ENCODE data around the gene PCBP3. TPM values are rescaled to one million over a fixed set of nuclear protein-coding genes. Genes with fewer than 3 reads are reported as not detected.
A peak's percentile ranks its signal among the peaks of the same experiment; 100 is the strongest.

PCBP3 gene
- total and polyA plus RNA-seq, 8 donors = 0.83 to 4.3 (median 1.7) TPM

GRCh38 chr21:45598109-45598508, 45.4 kb upstream of the PCBP3 start:
- no peak for TF ChIP-seq CTCF (IDR thresholded peaks at IDR 0.05)
- WGBS, 2 donors = 46 to 66% methylated on average over 7 of the region's 7 CpGs
- Histone ChIP-seq H3K27ac (no peak overlapping the region), H3K4me3 (no peak overlapping the region), H3K9me3 (peaks cover 0 to 3% (median 0%) of the 10 kb centered on the region in 4 donors), H3K36me3 (no peaks in the 10 kb centered on the region), H3K27me3 (peaks cover 0 to 5% (median 0%) of the 10 kb centered on the region in 4 donors), H3K4me1 (no peaks in the 10 kb centered on the region)
- peak in 1 of 6 donors; percentile 35 for DNase-seq
- ATAC-seq = no peak
- FAIRE-seq = no peak
- intact Hi-C loops (cut with DNase I) = loop anchor here in 2 of 3 donors (5.0 kb wide), 1 partner anchor 41 kb away; no protein-coding TSS in a partner anchor

- no peak for TF ChIP-seq CTCF (IDR thresholded peaks at IDR 0.05)
- Histone ChIP-seq H3K4me3 (no peak overlapping the region), H3K27me3 (peaks cover 0 to 5% (median 0%) of the 10 kb centered on the region in 4 donors), H3K9me3 (peaks cover 0 to 7% (median 0%) of the 10 kb centered on the region in 4 donors), H3K27ac (no peak overlapping the region), H3K4me1 (no peaks in the 10 kb centered on the region), H3K36me3 (no peaks in the 10 kb centered on the region)
- FAIRE-seq = no peak
- ATAC-seq = no peak
- peak in 1 of 6 donors; percentile 26 for DNase-seq
- intact Hi-C loops (cut with DNase I) = loop anchor here in 2 of 3 donors (5.0 kb wide), 1 partner anchor 41 kb away; no protein-coding TSS in a partner anchor
- WGBS, 2 donors = 63 to 76% methylated on average over 10 of the region's 10 CpGs
Measured at GRCh38 chr21:45598666-45599065, 44.9 kb upstream of the PCBP3 start.

- whole genome bisulfite sequencing, 2 donors = 74 to 92% methylated on average over 12 to 14 of the region's 14 CpGs
- Histone ChIP-seq H3K27me3 (peaks cover 0 to 5% (median 0%) of the 10 kb centered on the region in 4 donors), H3K4me1 (no peaks in the 10 kb centered on the region), H3K4me3 (no peak overlapping the region), H3K27ac (no peak overlapping the region), H3K9me3 (peaks cover 0 to 10% (median 0%) of the 10 kb centered on the region in 4 donors), H3K36me3 (no peaks in the 10 kb centered on the region)
- intact Hi-C loops (cut with DNase I) = loop anchor here in 2 of 3 donors (5.0 kb wide), 1 partner anchor 42 kb away; no protein-coding TSS in a partner anchor
- no peak for TF ChIP-seq CTCF (IDR thresholded peaks at IDR 0.05)
- ATAC-seq (no peak), FAIRE-seq (no peak), DNase-seq (peak in 1 of 6 donors; percentile 45)
Measured at GRCh38 chr21:45599146-45599581, 44.4 kb upstream of the PCBP3 start.

- H3K36me3 ChIP-seq = no peaks in the 10 kb centered on the region
- H3K27ac ChIP-seq = no peak overlapping the region
- no peak for TF ChIP-seq CTCF (IDR thresholded peaks at IDR 0.05)
- peaks cover 0 to 10% (median 0%) of the 10 kb centered on the region in 4 donors for H3K9me3 ChIP-seq
- FAIRE-seq (no peak), ATAC-seq (no peak), DNase-seq (no peak)
- intact Hi-C loops (cut with DNase I) = no loop called here
- WGBS, 2 donors = 58 to 65% methylated on average over 6 of the region's 6 CpGs
- no peaks in the 10 kb centered on the region for H3K4me1 ChIP-seq
- peaks cover 0 to 5% (median 0%) of the 10 kb centered on the region in 4 donors for H3K27me3 ChIP-seq
- no peak overlapping the region for H3K4me3 ChIP-seq
Measured at GRCh38 chr21:45600248-45600647, 43.3 kb upstream of the PCBP3 start.

GRCh38 chr21:45601551-45601950, 42.0 kb upstream of the PCBP3 start:
- Histone ChIP-seq H3K36me3 (no peaks in the 10 kb centered on the region), H3K27ac (no peak overlapping the region), H3K9me3 (peaks cover 0 to 10% (median 0%) of the 10 kb centered on the region in 4 donors), H3K4me3 (no peak overlapping the region), H3K27me3 (peaks cover 0 to 5% (median 0%) of the 10 kb centered on the region in 4 donors), H3K4me1 (no peaks in the 10 kb centered on the region)
- no peak for TF ChIP-seq CTCF (IDR thresholded peaks at IDR 0.05)
- intact Hi-C loops (cut with DNase I) = no loop called here
- DNase-seq (peak in 1 of 6 donors; percentile 35), ATAC-seq (no peak), FAIRE-seq (no peak)
- WGBS, 2 donors = 67 to 85% methylated on average over 10 of the region's 10 CpGs

Data from pancreas (tissue), 10 donors.